Adrenal gland (tissue), 5 donors: ENCODE measurements around the gene FARS2.

Experiments used
- CTCF ChIP-seq, 6 experiments: fragments of 450-650 bp in 4 of 6; fragments of 200-600 bp in 2 of 6; sonication (generic) in 1 of 6; IDR thresholded peaks; 1 replicate in 5 of 6; 2 replicates in 1 of 6; pipeline versions ENCODE4 v1.5.1 to v1.8.0; 2016 to 2021; ENCODE audit warnings: antibody characterized with exemption in 6 of 6, mild to moderate bottlenecking in 2 of 6, moderate library complexity in 1 of 6
- POLR2A ChIP-seq, 2 donors: fragments of 450-650 bp; IDR thresholded peaks; one replicate each; pipeline ENCODE4 v1.6.1; 2017; ENCODE audit warnings: antibody characterized with exemption in 2 of 2, mild to moderate bottlenecking in 2 of 2, moderate library complexity in 1 of 2
- donor health status: DM: no; HTN: no; CAD: no.

DNA sequence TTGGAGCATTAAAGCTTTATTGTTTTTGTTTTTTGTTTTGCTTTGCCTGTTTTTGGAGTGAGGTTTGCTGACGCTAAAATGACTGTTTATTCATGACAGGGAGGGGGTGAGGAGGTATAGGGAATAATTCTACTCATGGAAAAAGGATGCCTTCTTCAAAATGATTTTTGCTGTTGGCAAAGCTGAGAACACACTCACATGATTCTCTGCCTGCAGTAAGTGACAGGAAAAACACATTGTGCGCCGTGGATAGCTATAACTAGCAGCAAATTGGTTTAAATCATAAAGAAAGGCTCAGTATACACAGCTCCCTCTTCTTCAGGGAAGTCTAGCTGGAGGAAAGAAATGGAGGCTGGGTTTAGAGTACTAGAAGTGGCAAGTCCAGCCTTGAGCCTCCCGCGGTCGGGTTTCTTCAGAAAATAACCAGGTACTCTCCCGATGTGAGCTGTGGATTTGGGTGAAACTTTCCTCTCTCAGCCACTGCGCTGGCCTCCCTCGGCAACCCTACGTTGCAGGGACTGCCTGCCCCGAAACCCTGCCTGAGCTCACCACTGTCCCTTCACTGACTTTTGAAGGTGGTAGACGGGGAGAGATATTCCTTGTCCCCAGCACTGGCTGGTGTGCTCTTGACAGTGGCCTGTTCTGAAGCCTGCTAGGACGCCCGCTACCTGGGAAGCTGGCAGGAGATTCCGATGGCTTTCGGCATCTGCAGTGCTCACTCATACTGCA is 467.2 kb downstream of the FARS2 start:
- TF ChIP-seq CTCF (IDR thresholded peaks at IDR 0.05), result no peak
- TF ChIP-seq POLR2A (IDR thresholded peaks at IDR 0.05), result no peak
